Posterior cingulate gyrus (tissue), 11 donors: ENCODE data around the gene FAM107B.

Source experiments
- DNase-seq, 10 donors: peaks; one replicate each; pipeline versions ENCODE4 v3.0.0 to v3.0.0-alpha.2; 2020 to 2021; ENCODE audit warnings: mixed read lengths in 3 of 10
- intact Hi-C: fragments of 100-400 bp; cut with DNase I; formaldehyde crosslinking; loops from one replicate; pipeline ENCODE4 v1.15.1; 2023

The FAM107B gene

DNA sequence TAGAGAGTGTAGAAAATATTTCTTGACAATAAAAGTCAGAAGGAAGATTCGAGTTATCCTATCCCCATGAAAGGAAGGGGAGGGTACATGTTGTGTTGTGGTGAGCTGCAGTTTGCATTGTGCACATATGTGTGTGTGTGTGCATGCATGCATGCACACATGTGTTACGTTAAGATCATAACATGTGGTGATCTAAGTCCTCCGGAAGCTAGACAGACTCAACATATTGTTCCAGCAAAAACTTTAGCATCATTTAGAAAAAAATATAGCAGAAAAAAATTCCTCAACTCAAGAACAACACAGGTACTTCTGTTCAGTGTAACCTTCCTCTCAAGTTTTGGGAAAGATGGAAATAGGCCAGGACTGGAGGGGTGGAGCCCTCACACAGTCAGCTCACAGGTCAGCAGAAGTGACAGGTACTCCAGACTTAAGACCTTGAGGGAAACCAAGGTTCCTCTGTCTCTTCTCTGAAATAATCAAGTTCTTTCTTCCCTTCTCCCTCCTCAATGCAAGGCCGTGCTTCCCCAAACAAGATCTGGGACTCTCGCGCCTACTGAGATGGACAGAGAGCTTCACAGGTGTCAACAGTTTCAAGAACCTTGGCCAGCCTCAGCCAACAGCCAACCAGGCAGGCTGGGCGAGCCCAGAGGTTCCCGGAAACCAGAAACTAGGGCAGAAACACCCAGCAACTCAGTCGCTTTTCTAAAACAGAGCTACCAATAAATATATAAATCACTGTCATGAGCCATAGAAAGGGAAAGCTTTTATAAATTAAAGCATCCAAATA lies 205.2 kb downstream of the FAM107B start:
- intact Hi-C loops: loop anchor here (5.0 kb wide), 1 partner anchor 33 kb away; no protein-coding TSS in a partner anchor

DNA sequence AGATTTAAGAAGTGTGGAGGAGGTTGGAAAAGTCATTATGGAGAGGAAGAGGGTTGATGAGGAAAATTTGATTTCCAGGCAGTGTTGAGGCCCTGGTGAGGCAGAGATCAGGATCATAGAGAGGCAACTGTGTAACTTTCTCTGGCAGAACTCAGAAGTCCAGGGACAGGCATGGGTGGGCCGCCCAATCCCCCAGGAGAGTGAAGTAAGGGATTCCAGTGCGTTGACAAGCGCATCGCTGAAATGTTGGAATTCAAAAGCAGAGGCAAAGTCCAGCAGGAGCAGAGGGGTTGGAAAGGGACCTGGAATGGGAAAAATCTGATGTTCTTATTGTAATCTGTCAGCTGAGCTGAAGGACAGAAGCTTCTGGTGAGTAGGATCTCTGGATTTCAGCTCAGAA lies 207.3 kb downstream of the FAM107B start:
- intact Hi-C loops: loop anchor here (5.0 kb wide), 1 partner anchor 35 kb away; no protein-coding TSS in a partner anchor
- DNase-seq: no peak

More for the DNA sequence above, 205.2 kb downstream of the FAM107B start:
- no peak for DNase-seq

DNA sequence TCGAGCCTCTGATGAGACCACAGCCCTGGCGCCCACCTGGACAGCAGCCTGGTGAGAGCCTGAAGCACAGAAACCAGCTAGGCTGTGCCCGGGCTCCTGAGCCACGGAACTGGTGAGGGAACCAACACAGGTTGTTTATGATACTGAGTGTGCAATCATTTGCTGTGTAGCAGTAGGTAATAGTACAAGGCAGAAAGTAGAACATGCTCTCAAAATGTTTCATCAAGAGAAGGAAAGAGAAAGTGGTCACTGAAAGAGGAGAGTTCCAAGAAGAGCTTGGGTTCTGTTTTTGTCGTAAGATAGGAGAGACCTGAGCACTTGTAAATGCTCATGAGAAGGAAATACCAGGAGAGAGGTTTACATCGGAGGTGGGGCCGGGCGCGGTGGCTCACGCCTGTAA lies 208.2 kb downstream of the FAM107B start:
- intact Hi-C loops: loop anchor here (5.0 kb wide), 1 partner anchor 36 kb away; no protein-coding TSS in a partner anchor
- DNase-seq: no peak

DNA sequence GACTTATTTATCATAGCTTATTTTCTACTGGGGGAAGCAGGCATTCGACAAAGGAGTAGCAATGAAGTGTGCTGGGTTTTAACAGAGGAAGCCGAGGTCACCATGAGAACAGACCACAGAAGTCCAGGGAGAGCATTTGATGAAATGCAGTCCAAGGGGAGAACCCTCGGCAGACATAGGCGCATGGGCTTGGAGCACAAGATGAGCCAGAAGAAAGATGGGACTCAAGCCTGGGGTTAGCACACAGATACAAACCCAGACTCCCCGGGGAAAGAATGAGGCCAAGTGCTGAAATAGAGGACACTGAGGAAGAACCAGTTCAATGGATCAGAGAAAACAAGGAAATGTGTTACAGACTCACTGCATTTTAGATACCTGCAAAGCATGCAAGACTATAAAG lies 209.5 kb downstream of the FAM107B start:
- DNase-seq: no peak
- intact Hi-C loops: loop anchor here (5.0 kb wide), 1 partner anchor 37 kb away; no protein-coding TSS in a partner anchor

DNA sequence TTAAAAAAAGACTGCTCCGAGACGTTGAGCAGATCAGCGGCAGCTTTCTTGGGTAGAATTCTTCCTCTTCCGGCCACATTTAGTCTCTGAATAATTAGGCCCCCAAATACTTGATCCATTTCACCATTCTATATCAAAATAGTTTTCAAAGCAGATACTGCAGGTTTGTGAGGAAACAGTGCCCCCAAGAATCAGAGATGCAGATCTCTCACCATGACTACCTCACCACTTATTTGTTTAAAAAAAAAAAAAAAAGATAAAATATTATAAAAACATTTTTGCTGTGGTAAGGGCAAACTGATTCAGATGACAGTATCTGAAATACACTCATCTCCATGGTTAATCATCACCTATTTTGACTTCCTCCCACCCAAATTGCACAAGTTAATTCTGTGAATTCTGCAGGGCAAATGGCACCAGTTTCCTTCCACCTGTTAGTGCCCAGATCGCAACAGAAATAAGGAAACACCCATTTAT lies 210.4 kb downstream of the FAM107B start:
- intact Hi-C loops: no loop called here
- DNase-seq: no peak

DNA sequence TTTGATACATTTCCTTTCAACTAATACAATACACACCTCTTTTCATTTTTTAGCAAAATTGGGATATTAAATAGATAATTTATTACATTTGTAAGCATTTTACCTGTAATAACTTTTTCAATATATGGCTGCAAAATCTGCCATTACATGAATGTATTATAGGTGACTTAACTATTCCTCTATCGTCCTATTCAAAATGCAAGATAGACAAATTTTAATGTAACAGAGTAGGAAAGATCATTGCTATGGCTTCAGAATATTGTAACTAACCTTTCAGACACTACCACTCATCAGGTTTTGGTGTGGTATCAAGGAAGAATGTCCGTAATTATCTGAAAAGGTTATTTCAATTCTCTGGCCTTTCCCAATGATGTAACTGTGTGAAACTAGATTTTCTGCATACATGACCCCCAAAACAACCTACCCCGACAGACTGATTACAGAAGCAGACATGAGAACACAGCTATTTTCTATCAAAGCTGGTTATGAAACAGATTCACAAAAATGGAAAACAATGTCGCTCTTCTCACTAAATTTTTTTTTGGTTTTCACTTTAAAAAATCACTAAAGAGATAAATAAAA lies 211.2 kb downstream of the FAM107B start:
- no peak for DNase-seq
- intact Hi-C loops: no loop called here

DNA sequence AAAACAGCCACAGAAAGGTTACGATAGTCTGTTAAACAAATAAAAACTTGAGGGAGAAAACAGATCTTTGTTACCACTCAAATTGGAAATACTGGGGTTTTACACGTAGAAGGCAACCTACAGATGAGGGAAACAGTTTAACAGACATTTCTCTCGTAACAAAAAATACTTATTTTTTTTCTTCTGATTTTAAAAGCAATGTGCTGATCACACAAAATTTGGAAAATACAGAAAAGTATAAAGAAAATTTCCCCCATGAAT lies 211.7 kb downstream of the FAM107B start:
- no peak for DNase-seq
- intact Hi-C loops: no loop called here

DNA sequence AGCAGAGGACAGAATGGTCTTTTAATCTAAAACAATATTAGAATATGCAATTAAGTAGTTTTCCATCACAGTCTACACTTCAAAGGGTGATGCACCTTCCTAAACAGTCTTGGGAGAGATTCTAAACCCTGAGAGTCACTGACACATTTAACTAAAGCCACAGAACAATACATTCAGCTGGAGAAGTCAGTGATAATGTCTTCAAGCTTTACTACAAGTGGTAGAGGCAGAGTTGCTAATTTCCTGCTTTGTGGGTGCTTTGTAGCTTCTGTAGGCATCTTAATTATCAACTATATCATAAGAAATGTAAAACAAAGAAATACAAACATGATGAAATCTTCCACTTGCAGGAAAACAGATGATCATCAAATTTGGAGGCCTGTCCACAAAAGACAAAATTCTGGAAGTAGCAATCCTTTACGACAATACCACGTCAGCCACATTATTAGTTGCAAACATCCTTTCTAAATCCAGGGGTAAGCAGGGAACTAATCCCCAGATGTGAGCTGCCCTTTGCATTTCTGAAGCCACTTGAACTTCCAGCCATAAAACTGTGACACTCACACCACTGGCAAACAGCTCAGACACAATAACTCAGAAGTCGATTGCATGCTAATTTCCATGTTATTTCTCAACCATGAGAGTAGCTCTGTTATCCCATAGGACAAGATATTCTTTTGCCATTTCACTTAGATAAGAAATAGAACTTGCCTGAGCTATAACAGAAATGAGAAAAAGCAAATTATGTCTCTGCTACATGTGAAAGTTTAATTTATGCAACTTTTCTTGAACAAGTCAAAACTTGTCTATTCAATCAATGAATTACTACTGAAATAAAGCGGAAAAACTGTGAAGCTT lies 212.2 kb downstream of the FAM107B start:
- intact Hi-C loops: no loop called here

DNA sequence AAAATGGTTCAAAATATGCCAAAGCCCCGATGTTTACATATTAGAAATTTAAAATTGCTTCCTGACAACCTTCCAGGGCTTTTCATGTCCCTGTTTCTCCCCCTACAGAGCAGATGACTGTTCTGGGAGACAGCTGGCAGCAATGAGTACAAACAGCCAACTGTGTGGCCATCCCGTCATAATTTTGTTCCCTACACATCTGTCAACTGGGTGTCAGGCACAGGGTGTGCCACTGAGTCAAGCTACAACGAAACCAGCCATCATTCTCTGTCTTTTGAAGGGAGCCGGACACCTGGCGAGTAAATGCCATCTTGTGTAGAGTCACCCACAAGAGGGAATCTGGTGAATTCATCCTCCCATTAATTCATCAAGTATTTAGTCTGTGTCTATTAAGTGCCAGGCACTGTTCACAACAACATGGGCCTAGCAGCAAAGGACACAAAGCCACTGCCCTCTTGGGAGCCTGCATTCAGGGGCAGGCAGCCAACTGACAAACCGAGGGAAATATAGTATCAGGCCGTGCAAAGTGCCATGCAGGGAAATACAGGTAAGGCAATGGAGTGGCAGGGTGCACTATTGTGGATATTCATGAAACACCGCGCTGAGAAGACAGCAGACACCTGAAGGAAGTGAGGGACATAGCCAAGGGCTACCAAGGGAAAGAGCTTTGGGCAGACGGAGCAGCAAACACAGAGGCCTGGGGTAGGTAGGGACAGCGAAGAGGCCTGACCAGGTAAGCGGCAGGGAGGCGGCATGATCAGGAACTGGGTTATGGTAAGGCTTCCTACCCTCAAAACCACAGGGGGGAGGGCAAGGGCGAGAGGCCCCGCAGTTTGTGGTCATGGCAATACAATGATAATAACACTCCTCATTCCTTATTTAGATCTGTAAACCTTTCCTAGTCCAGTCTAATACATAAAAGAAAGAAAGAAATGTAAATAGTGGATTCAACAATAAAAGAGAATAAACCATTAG lies 213.6 kb downstream of the FAM107B start:
- intact Hi-C loops: no loop called here
- peak in 2 of 10 donors; percentile 40 to 48 for DNase-seq

More for the DNA sequence above, 212.2 kb downstream of the FAM107B start:
- DNase-seq: no peak

DNA sequence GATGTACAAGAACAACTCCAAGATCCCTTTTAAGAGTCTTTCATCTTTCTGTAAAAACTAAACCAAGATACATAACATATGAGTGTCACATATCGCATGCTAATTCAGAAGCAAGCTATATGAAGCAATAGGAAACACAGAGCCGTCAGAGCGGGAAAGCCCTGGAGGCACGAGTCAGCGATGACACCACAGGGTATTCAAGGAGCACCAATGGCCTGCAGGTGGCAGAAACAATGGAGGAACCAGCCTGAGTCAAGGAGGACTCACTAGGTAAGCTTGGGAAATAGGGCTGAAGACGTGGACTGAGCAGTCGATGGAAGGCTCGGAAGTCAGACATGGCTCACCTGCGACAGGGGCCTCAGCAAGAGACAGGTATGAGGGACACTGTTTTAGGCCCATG lies 214.4 kb downstream of the FAM107B start:
- intact Hi-C loops: no loop called here
- DNase-seq: no peak

DNA sequence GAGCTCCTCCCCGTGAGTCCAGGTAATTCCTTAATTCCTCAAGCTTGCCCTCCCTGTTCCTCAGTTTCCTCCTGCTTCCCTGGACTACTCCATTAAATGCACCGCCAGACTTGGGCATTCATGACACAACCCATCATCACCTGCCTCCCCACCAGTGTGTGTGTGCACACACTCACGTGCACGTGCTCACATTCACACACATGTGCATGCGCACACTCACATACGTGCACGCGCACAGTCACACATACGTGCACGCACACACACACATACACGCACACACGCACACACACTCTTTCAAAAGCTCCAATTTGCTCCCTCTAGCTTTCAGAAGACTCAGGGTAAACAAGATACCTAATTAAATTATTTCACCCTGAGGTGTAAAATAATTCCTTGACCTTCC lies 216.7 kb downstream of the FAM107B start:
- intact Hi-C loops: no loop called here
- no peak for DNase-seq

DNA sequence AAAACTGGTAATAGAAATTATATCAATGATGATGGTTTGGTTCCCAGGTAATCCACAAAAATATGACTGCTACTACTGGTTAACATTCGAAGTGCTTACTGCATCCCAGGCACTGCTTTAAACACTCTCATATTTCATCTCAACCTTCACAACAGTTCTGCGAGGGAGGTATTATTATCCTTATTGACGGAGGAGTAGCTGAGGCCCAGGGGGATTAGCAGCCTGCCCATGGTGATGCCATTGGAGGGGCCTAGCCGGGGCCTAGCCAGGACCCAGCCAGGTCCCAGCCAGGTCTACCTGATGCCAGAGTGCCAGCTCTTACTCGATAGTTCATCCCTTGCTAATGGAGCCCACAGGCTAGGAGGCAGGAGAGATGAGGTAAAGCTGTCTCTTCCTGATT lies 217.1 kb downstream of the FAM107B start:
- intact Hi-C loops: no loop called here
- no peak for DNase-seq

DNA sequence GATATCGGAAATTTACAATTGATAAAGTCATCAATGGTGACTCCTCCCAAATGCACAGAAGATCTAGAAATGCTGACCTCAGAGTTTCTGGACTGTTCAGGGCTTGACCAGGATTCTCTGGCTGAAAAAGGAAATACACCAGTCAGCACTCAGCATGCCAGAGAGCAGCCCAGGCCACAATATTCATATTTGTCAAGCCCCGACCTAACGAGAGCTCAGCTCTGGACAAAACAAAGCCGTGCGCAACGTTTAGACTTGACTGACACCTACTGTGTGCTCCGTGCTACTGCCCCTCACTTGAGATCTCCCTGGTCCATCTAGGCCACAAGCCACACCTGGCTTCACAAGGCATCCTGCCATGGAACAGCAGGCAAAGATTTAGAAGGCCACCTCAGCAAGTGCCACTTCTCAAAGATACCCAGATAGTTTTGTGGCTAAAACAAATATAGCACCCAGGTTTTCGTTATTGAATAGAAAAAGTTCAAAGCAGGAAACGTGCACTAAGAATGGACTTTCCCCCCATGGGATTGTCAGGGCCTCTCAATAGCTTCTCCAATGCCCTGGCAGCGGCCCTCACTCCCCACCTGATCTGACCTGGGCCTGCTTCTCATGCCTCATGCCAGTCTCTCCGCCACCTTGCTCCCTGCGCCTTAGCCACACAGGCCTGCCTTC lies 218.3 kb downstream of the FAM107B start:
- no peak for DNase-seq
- intact Hi-C loops: no loop called here

DNA sequence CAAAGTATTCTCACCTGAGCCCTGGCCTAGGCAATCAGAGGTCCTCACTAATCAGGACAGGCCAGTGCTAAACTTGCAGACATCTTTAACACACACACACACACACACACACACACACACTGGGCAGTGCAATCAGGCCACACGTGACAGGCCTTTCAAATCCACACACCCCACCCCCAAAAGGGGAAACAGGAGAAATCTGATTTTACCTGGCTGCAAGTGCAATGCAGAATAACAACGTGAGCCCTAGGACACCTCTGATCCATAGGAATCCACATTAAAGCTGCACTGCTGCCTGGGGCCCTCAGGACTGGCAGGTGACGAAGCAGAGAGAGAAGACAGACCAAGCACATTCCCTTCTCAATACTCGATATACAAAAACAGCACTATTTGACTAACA lies 218.9 kb downstream of the FAM107B start:
- no peak for DNase-seq

DNA sequence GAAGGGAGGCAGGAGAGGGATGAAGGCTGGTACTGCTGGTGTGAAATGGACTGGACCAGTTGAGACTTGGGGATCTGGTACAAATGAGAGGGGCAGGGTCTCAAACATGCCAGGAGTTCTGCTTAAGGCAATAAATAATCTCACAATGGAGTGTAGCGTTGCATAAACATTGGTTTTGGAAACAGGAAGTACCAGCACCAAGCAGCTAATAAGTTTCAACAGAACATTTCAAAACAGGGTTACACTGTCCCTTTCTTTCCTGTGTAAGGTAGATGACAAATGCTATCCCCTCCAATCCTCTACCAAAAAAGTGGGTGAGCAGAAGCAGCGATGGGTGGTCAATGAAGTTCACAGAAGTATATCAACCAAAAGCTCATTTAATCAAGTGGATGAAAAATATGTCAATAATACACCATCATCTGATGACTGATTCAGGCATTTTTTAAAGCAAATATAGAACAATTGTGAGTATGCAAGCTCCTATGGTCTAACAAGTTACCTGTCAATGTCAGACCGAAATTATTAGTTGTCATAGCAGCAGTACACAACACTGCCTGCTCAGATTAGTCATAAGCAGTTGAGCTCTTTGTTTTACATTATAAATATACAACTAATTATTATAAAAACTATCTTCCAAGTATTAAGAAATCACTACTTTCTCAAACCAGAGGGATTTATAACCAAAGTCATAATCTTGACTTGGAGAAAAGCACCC lies 220.0 kb downstream of the FAM107B start:
- DNase-seq: no peak

More for the DNA sequence above, 218.9 kb downstream of the FAM107B start:
- intact Hi-C loops: no loop called here

DNA sequence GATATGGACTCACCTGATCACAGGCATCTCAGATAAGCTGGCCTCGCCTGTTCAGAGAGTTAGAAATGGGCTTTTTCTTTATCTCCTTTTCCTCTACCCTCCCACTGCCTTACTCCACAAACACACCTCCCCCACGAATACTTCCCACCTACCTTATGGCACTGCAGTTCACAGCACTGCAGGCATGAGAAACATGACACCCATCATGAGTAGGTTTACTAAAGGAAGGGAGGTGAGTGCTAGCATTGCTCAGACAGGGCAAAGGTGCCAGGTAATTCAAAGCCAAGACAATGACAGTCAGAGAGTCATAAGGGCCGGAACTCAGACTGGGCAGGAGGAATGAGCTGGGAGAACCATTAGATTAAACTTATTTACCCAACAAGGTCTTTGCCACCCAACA lies 220.6 kb downstream of the FAM107B start:
- intact Hi-C loops: no loop called here

More for the DNA sequence above, 220.0 kb downstream of the FAM107B start:
- intact Hi-C loops: no loop called here

DNA sequence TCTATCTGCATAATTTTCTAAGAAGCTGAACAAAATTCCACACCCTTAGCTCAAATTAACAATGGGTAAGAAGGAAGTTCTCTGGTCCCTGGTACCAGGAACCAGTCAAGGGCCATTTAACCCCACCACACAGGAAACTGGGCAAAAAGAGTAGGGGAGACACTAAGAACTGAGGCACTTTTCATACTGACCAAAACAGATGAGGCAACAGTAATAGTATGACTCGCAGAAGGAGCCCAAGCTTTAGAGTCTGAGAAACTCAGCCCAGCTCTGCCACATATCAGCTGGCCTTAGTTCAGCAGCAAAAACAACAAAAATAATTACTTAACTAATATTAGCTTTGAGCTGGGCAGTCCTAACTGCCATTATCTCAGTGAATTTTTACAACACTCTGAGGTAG lies 221.2 kb downstream of the FAM107B start:
- no peak for DNase-seq
- intact Hi-C loops: no loop called here

More for the DNA sequence above, 220.6 kb downstream of the FAM107B start:
- DNase-seq: no peak

DNA sequence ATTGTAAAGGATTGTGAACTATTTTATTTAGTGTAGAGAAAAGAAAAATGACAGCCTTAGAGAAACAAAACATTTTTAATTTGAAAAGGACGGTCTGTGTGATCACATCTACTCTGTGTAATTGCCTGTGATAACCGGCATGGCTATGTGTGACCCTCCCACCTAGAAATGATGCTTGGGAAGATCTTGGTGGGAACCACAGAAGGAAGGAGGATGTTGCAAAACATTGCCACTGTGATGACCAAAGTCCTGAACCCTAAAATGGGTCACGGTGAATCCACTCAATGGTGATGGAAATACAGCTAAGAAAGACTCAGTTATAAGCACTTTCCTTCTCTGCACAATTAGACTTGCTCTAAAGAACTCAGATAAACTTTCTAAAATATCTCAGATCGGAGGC lies 222.7 kb downstream of the FAM107B start:
- no peak for DNase-seq
- intact Hi-C loops: no loop called here

DNA sequence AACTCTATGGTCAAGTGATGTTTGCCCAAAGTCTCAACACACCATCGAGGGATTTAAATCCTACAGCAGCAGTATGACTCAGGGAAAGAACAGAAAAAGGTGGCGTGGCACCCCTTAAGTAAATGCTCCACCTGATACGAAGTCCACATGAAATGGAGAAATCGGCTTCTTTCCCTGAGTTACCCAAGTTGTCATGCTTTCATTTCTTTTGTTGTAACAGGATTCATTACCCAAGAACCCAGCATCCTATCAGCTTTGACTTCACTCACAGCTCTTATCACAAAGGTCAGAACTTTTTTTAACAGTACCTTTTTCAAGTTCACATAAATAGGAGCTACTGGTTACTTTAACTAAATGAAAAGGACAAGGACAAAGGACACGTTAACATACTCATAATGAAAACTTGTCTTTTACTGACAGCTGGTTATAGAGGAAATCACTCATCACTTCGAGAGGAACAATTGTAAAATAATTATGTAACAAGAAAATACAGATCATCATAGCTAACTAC lies 224.2 kb downstream of the FAM107B start:
- intact Hi-C loops: no loop called here
- DNase-seq: no peak
